SU-DHL-6 (cell line): Measurements from ENCODE around the gene SLC27A1.

Experiments used
- H2AFZ ChIP-seq: fragments of 200-600 bp; sonication (generic); 2 replicates; pipeline ENCODE4 v1.6.1; 2014; ENCODE audit warnings: low read depth, mild to moderate bottlenecking, moderate library complexity, mixed read lengths, antibody characterized with exemption, low read length; ENCODE audit not compliant: severe bottlenecking
- H3F3A ChIP-seq: fragments of 200-600 bp; shearing (Covaris generic); 2 replicates; pipeline ENCODE4 v1.6.0; 2016; ENCODE audit warnings: antibody characterized with exemption, mild to moderate bottlenecking; ENCODE audit not compliant: insufficient read depth
- H3K27ac ChIP-seq: fragments of 200-600 bp; sonication (generic); 2 replicates; pipeline ENCODE4 v1.5.1; 2016; ENCODE audit warnings: low read depth, mild to moderate bottlenecking, low read length, moderate library complexity, mixed read lengths
- H3K27me3 ChIP-seq: fragments of 200-600 bp; sonication (generic), shearing (Covaris generic); 2 replicates; pipeline ENCODE4 v1.6.0; 2014; ENCODE audit warnings: mild to moderate bottlenecking, low read length
- H3K36me3 ChIP-seq: fragments of 200-600 bp; sonication (generic); 2 replicates; pipeline ENCODE4 v1.6.1; 2014; ENCODE audit warnings: mild to moderate bottlenecking, low read length, mixed read lengths
- H3K4me2 ChIP-seq: fragments of 300-600, 200-600 bp; shearing (Covaris generic), sonication (generic); 2 replicates; pipeline ENCODE4 v1.6.0; 2014; ENCODE audit warnings: low read length, low read depth, mild to moderate bottlenecking; ENCODE audit not compliant: poor library complexity, severe bottlenecking
- H3K4me3 ChIP-seq: fragments of 200-600 bp; sonication (generic); 2 replicates; pipeline ENCODE4 v1.5.1; 2014; ENCODE audit warnings: antibody characterized with exemption, low read length, mild to moderate bottlenecking, mixed read lengths; ENCODE audit not compliant: insufficient read depth, poor library complexity, severe bottlenecking
- H3K79me2 ChIP-seq: fragments of 200-600 bp; sonication (generic); 2 replicates; pipeline ENCODE4 v1.6.1; 2014; ENCODE audit warnings: mild to moderate bottlenecking, low read length, moderate library complexity; ENCODE audit not compliant: insufficient read depth
- H3K9ac ChIP-seq: fragments of 200-600 bp; sonication (generic); 2 replicates; pipeline ENCODE4 v1.7.0; 2014; ENCODE audit warnings: mild to moderate bottlenecking, low read length
- H3K9me2 ChIP-seq: fragments of 200-600 bp; sonication (generic); replicated peaks from 2 replicates; pipeline ENCODE4 v1.6.1; 2014; ENCODE audit warnings: low read length; ENCODE audit not compliant: insufficient read depth
- H3K9me3 ChIP-seq: fragments of 200-600 bp; sonication (generic); 2 replicates; pipeline ENCODE4 v1.6.1; 2014; ENCODE audit warnings: low read length, mixed read lengths; ENCODE audit not compliant: insufficient read depth
- H4K20me1 ChIP-seq: fragments of 200-600 bp; sonication (generic); 2 replicates; pipeline ENCODE4 v1.6.1; 2014; ENCODE audit warnings: low read depth, mild to moderate bottlenecking, antibody characterized with exemption, low read length, moderate library complexity, mixed read lengths
- CTCF ChIP-seq: fragments of 200-600 bp; sonication (generic); IDR thresholded peaks from one replicate; pipeline ENCODE4 v1.5.1; 2017; ENCODE audit warnings: antibody characterized with exemption, mild to moderate bottlenecking, low read length, moderate library complexity; ENCODE audit not compliant: insufficient read depth, poor library complexity, severe bottlenecking
- EZH2phosphoT487 ChIP-seq: fragments of 200-600 bp; sonication (generic), shearing (Covaris generic); conservative IDR thresholded peaks from 2 replicates; pipeline ENCODE4 v1.6.1; 2018; ENCODE audit warnings: mild to moderate bottlenecking, antibody characterized with exemption, low read length, moderate library complexity, mixed read lengths

SLC27A1 gene

DNA sequence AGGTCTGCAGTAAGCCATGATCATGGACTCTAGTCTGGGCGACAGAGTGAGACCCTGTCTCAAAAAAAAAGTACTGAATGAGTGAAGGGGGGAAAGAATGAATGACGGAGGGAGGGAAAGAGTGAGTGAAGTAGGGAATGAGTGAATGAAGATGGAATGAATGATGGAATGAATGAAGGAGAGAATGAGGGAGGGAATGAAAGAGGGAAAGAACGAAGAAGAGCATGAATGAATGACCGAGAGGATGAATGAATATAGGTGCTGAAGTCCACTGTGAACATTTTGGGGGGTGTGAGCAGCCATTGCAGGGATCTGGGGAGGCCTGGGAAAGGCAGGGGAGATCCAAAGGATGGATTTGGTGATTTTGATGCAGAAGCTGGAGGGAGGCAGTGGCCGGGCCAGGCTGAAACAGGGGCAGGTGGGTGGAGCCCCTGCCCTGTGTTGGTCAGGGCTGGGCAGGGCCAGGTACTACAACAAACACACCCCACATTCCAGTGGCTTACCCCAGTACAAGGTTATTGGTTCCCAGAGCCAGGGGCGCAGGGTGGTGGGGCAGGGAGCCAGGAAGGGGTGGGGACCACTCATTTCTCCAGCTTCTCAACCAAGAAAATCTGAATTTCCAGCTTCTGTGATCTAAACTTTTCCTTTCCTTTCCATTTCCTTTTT, 14.3 kb downstream of the SLC27A1 start:
- no peaks in the 10 kb centered on the region for H3F3A ChIP-seq
- H3K27me3 ChIP-seq = no peaks in the 10 kb centered on the region
- no peak overlapping the region for H3K4me2 ChIP-seq
- H3K4me3 ChIP-seq = no peak overlapping the region
- H3K79me2 ChIP-seq = no peaks in the 10 kb centered on the region
- TF ChIP-seq CTCF (no peak), EZH2phosphoT487 (no peak)
- H3K36me3 ChIP-seq = no peaks in the 10 kb centered on the region
- H3K9me3 ChIP-seq = no peaks in the 10 kb centered on the region
- H3K27ac ChIP-seq = no peak overlapping the region
- H3K9me2 ChIP-seq = no peaks in the 10 kb centered on the region
- no peak overlapping the region for H2AFZ ChIP-seq
- H4K20me1 ChIP-seq = no peaks in the 10 kb centered on the region
- H3K9ac ChIP-seq = no peak overlapping the region

GRCh38 chr19:17486545-17487240, 16.4 kb downstream of the SLC27A1 start:
- no peaks in the 10 kb centered on the region for H3K9me2 ChIP-seq
- H4K20me1 ChIP-seq = no peaks in the 10 kb centered on the region
- no peak overlapping the region for H3K27ac ChIP-seq
- H3K4me2 ChIP-seq = no peak overlapping the region
- no peaks in the 10 kb centered on the region for H3F3A ChIP-seq
- no peaks in the 10 kb centered on the region for H3K36me3 ChIP-seq
- no peak overlapping the region for H3K9ac ChIP-seq
- H3K79me2 ChIP-seq = no peaks in the 10 kb centered on the region
- H2AFZ ChIP-seq = no peak overlapping the region
- H3K27me3 ChIP-seq = no peaks in the 10 kb centered on the region
- no peak overlapping the region for H3K4me3 ChIP-seq
- no peaks in the 10 kb centered on the region for H3K9me3 ChIP-seq
- TF ChIP-seq EZH2phosphoT487 (no peak), CTCF (no peak)

DNA sequence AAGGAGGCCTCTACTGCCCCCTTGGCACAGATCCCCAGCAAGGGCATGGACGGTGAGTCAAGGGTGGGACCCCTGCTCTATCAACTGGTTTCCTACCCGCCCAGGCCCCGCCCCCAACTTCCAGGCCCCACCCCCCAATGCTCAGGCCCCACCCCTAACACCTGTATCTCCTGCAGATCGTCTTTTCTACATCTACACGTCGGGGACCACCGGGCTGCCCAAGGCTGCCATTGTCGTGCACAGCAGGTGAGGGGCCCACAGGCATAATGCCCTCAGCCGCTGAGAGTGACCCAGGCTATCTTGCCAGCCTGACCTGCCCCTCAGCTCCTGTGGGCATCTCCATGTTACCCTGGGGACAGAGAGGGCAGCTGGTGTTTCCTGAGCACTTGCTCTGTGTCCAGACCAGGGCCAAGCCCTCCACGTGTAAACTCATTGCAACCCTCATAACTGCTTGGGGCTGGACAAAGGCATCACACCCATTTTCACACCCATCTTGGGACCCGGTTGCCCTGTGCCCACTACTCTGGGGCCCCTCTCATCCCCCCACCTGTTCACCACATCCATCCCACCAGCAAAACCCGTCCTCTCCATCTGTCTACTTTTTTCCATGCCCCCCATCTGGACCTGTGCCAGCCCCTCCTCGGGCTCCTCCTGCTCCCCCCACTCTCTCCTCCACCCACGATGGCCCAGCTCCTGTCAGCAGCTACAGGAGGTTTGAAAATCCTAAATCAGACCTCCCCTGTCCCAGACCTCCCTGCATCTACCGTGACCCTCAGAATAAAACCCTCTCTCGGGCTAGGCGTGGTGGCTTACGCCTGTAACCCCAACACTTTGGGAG, 17.2 kb downstream of the SLC27A1 start:
- Histone ChIP-seq H3K79me2 (no peaks in the 10 kb centered on the region), H3K4me3 (no peak overlapping the region), H3F3A (no peaks in the 10 kb centered on the region), H3K9me3 (no peaks in the 10 kb centered on the region), H3K9me2 (no peaks in the 10 kb centered on the region), H3K4me2 (peak overlapping the region; percentile 55), H3K36me3 (no peaks in the 10 kb centered on the region), H4K20me1 (no peaks in the 10 kb centered on the region), H3K27ac (no peak overlapping the region), H2AFZ (no peak overlapping the region), H3K27me3 (no peaks in the 10 kb centered on the region), H3K9ac (no peak overlapping the region)
- no peak for TF ChIP-seq EZH2phosphoT487
- TF ChIP-seq CTCF = no peak
